ENCODE measurements around the gene SLC19A1. TPM values are rescaled to one million over a fixed set of nuclear protein-coding genes. Genes with fewer than 3 reads are reported as not detected.

The SLC19A1 gene
- total RNA-seq, 4 donors from 2014 or later: 3.6 to 7.3 (median 5.0) TPM

DNA sequence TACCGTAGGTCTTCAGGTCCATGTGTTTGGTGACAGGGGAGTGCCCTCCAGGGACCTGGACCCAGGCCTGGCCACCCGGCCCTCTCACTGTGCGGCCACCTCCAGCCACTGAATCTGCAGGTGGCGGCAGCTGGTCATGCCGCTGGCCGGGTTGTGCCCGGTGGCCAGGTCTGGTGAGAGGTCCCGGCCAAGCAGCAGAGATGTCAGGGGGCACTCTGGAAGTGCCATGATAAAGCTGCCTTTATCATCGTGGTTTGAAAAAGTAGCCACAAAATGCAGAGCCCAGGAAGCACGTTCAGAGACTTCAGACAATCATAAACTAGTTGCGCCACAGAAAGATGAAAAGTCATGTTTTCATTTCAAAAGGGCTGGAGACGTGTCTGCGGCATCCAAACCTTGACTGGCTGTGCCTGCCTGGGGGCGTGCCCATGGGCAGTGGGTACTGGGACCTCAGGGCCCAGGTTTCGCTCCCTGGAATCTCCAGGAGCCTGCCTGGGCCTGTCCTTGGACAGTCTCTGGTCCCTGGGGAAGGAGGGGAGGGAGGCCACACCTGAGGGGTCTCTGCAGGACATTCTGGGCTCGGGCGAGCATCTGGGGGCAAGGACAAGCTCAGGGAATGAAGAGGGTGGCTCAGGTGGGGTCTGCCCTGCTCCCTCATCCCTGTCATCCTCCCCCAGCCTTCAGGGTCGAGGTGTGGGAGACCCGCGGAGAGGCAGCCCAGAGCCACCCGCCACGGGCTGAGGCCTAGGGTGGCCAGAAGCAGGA, 92.4 kb downstream of the SLC19A1 start:
- DNase-seq (ENCODE audit: low spot score in 2 of 2): no peak
- 68 to 79% methylated on average over 16 to 22 of the region's 22 CpGs for WGBS, 2 donors
- H3K4me3 ChIP-seq (ENCODE audit: low read depth, poor library complexity, severe bottlenecking): no peak overlapping the region
- TF ChIP-seq CTCF (IDR thresholded peaks at IDR 0.05) (no peak), POLR2A (IDR thresholded peaks at IDR 0.05) (no peak)
- intact Hi-C loops (cut with DNase I; ENCODE audit: low total_unique reads): no loop called here

DNA sequence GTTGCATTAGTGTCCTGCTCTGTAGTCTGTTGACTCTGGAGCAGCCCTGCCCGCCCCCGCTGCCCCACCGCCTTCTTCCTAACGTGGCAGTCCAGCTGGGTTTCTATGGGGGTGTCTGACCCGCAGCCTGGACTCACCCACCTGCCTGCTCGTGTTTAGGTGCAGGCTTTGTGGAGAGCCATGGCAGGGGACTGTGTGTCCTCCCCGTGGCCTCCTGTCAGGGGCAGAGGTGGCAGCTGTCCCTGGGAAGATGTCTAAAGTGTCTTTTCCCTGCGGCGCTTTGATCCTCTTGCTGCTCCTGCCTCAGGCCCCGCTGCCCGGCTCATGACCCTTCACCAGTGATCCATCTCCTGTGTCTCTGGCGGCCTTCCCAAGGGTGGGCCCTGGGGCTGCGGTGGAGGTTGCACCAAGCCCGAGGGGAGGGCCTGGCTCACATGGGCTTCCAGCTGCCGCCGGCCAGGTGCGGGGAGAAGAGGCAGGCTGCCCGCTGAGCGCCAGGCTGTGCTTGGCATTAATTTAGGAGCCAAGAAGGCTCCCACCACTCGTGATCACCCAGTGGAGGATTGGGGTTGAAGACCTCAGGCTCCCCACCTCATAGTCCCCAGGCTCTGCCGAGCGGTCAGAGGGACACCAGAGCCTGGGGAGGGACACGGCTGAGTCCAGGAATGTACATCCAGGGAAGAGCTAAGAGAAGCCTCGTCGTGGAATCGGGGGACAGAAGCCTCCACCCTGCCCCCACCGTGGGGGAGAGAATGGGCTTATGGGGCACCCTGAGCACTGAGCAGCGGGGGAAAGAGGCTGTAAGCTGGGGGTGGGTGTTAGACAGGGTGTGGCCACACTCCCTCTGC, 93.2 kb downstream of the SLC19A1 start:
- TF ChIP-seq CTCF (IDR thresholded peaks at IDR 0.05) (no peak), POLR2A (IDR thresholded peaks at IDR 0.05) (no peak)
- H3K4me3 ChIP-seq (ENCODE audit: low read depth, poor library complexity, severe bottlenecking): no peak overlapping the region
- no peak for DNase-seq (ENCODE audit: low spot score in 2 of 2)
- 70 to 78% methylated on average over 23 to 25 of the region's 28 CpGs for WGBS, 2 donors
- intact Hi-C loops (cut with DNase I; ENCODE audit: low total_unique reads): no loop called here

DNA sequence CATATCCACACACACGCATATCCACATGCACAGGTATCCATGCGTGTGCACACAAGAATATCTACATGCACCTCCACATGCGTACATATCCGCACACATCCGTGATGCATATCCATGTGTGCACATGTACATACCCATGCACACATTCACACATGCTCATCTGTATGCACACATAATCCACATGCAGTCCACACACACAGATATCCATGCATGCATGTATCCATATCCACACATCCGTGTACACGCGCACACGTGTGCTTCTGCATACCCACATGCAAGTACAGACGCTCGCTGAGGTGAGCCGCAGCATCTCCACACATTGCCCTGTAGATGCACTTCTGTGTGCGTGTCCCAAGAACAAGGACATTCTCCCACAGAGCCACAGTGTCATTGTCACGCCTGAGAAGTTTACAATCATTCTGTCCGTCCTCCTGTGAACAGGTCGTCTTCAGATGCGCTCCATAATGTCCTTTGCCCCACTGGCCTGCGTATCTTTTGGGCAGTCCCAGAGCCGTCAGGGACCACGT, 93.9 kb downstream of the SLC19A1 start:
- H3K4me3 ChIP-seq (ENCODE audit: low read depth, poor library complexity, severe bottlenecking): no peak overlapping the region
- WGBS, 2 donors: 85 to 93% methylated on average over 20 of the region's 20 CpGs
- intact Hi-C loops (cut with DNase I; ENCODE audit: low total_unique reads): no loop called here
- no peak for DNase-seq (ENCODE audit: low spot score in 2 of 2)
- no peak for TF ChIP-seq CTCF (IDR thresholded peaks at IDR 0.05)
- TF ChIP-seq POLR2A (IDR thresholded peaks at IDR 0.05): no peak

Small RNA genes within 50 kb of the gene (microRNA-seq; reads per million reads assigned to microRNA genes)
- gene MIR6815 (ENCODE audit: borderline number of aligned reads in 1 of 2, borderline replicate concordance in 2 of 2): 2.7 to 2.8 reads per million in 2 donors

Other genes starting within 250 kb of the SLC19A1 start
- 100 to 1,000 TPM in 1 of 4 donors, 10 to 100 TPM in 3; 63.3 to 126 (median 85.9) TPM for gene COL18A1, start 137.3 kb downstream of the SLC19A1 start, total RNA-seq
- 1 to 10 TPM in 2 of 4 donors, under 1 TPM in 1, not detected in 1; 0.99 to 7.0 (median 2.5) TPM for gene PCBP3, start 101.3 kb upstream of the SLC19A1 start, total RNA-seq